HCT116 (cell line): Measurements from ENCODE around the gene CMIP. TPM values are rescaled to one million over a fixed set of nuclear protein-coding genes. Genes with fewer than 3 reads are reported as not detected.

Source experiments
- ATAC-seq: fragments of 200-7000 bp; cut with Tn5 transposase; 2 replicates; pipeline ENCODE4 v1.9.1; 2020; ENCODE audit warnings: mild to moderate bottlenecking, moderate library complexity
- BruUV-seq: library from RNA; stranded (reverse); fragments of 400-500 nt; replicated peaks from 2 replicates; lab custom pipeline; 2021; lab: Mats Ljungman, UMichigan
- CTCF ChIA-PET: fragments of 300-600 bp; sonication (Branson Sonifier 250); formaldehyde crosslinking; loops from one replicate; lab custom pipeline; 2021; ENCODE audit warnings: antibody characterized with exemption; lab: Charles Lee
- POLR2A ChIA-PET: fragments of 300-600, 350-600 bp; sonication (Branson Sonifier 250); formaldehyde crosslinking; loops from one replicate; lab custom pipeline; 2021; ENCODE audit warnings: antibody characterized with exemption; lab: Charles Lee
- RAD21 ChIA-PET, 2 experiments: fragments of 300-600 bp; sonication (Branson Sonifier 250); formaldehyde crosslinking; loops; one replicate each; lab custom pipeline; 2023; ENCODE audit warnings: low total read pairs in 2 of 2; ENCODE audit not compliant: uncharacterized antibody in 2 of 2, unreplicated experiment in 2 of 2, low non-redundant PET in 1 of 2; lab: Charles Lee
- DNase-seq: peaks from one replicate; pipeline ENCODE4 v3.0.0-alpha.2; 2010; ENCODE audit warnings: low read depth, low spot score
- H2AFZ ChIP-seq: fragments of 200-600 bp; shearing (Covaris generic), sonication (generic); 2 replicates; pipeline ENCODE4 v1.6.1; 2017; ENCODE audit warnings: low read depth, mixed run types, mixed read lengths, antibody characterized with exemption, low read length; ENCODE audit not compliant: poor library complexity, severe bottlenecking
- H3K27ac ChIP-seq: 2 replicates; pipeline ENCODE4 v1.5.1; 2012; ENCODE audit warnings: low read depth, low read length
- H3K27me3 ChIP-seq: fragments of 200-600 bp; sonication (generic); 2 replicates; pipeline ENCODE4 v1.6.1; 2016; ENCODE audit warnings: mixed run types, low read length, mixed read lengths; ENCODE audit not compliant: insufficient read depth
- H3K36me3 ChIP-seq, 2 experiments: fragments of 200-500 bp in 1 of 2; fragments of 200-600 bp in 1 of 2; sonication (Bioruptor generic) in 1 of 2; sonication (generic) in 1 of 2; 2 replicates each; pipeline versions ENCODE4 v1.5.1 to v1.6.1; 2014 to 2016; ENCODE audit warnings: low read length in 2 of 2, inconsistent platforms in 1 of 2, mixed read lengths in 1 of 2, mixed run types in 1 of 2; ENCODE audit not compliant: insufficient read depth in 2 of 2, control insufficient read depth in 1 of 2
- H3K4me1 ChIP-seq, 2 experiments: fragments of 200-600 bp in 1 of 2; sonication (generic) in 1 of 2; 2 replicates each; pipeline versions ENCODE4 v1.5.1 to v1.6.1; 2012 to 2017; ENCODE audit warnings: low read length in 2 of 2, inconsistent platforms in 1 of 2, mild to moderate bottlenecking in 1 of 2, mixed read lengths in 1 of 2, mixed run types in 1 of 2, moderate library complexity in 1 of 2; ENCODE audit not compliant: insufficient read depth in 2 of 2, control insufficient read depth in 1 of 2
- H3K4me2 ChIP-seq: fragments of 200-600 bp; sonication (generic); 2 replicates; pipeline ENCODE4 v1.6.1; 2017; ENCODE audit warnings: mixed run types, low read length, mixed read lengths
- H3K4me3 ChIP-seq, 2 experiments: fragments of 200-600 bp in 1 of 2; sonication (generic) in 1 of 2; replicated peaks in 1 of 2; 2 replicates each; pipeline ENCODE4 v1.5.1; 2011 to 2016; ENCODE audit warnings: low read length in 2 of 2, control low read depth in 1 of 2, low read depth in 1 of 2, mild to moderate bottlenecking in 1 of 2, mixed read lengths in 1 of 2, mixed run types in 1 of 2
- H3K79me2 ChIP-seq: fragments of 200-600 bp; sonication (generic); 2 replicates; pipeline ENCODE4 v1.6.1; 2017; ENCODE audit warnings: mild to moderate bottlenecking, mixed run types, low read length, moderate library complexity, mixed read lengths; ENCODE audit not compliant: insufficient read depth
- H3K9ac ChIP-seq: fragments of 200-600 bp; sonication (generic); 2 replicates; pipeline ENCODE4 v1.6.1; 2016; ENCODE audit warnings: low read length, mixed read lengths
- H3K9me2 ChIP-seq: fragments of 200-600 bp; sonication (generic), shearing (Covaris generic); 2 replicates; pipeline ENCODE4 v1.6.1; 2017; ENCODE audit warnings: mixed run types, mild to moderate bottlenecking, moderate library complexity; ENCODE audit not compliant: insufficient read depth
- H3K9me3 ChIP-seq, 2 experiments: fragments of 200-500 bp in 1 of 2; fragments of 200-600 bp in 1 of 2; sonication (Bioruptor generic) in 1 of 2; sonication (generic) in 1 of 2; 2 replicates each; pipeline ENCODE4 v1.6.1; 2014 to 2017; ENCODE audit warnings: low read length in 2 of 2, mixed read lengths in 2 of 2, inconsistent platforms in 1 of 2, low read depth in 1 of 2, mild to moderate bottlenecking in 1 of 2, mixed run types in 1 of 2, moderate library complexity in 1 of 2; ENCODE audit not compliant: control insufficient read depth in 1 of 2, insufficient read depth in 1 of 2
- H4K20me1 ChIP-seq: fragments of 200-600 bp; sonication (generic), shearing (Covaris generic); 2 replicates; pipeline ENCODE4 v1.6.1; 2017; ENCODE audit warnings: mixed run types, mild to moderate bottlenecking, moderate library complexity; ENCODE audit not compliant: insufficient read depth
- CEBPB ChIP-seq: IDR thresholded peaks from 2 replicates; pipeline ENCODE4 v1.6.1; 2012; ENCODE audit warnings: low read depth
- EGR1 ChIP-seq: IDR thresholded peaks from 2 replicates; pipeline ENCODE4 v1.6.1; 2012; ENCODE audit warnings: low read depth
- ELF1 ChIP-seq: IDR thresholded peaks from 2 replicates; pipeline ENCODE4 v1.6.1; 2012; ENCODE audit warnings: low read depth, borderline replicate concordance
- EZH2 ChIP-seq: fragments of 200-600 bp; sonication (generic); IDR thresholded peaks from 2 replicates; pipeline ENCODE4 v1.6.1; 2017; ENCODE audit warnings: antibody characterized with exemption, mixed run types
- EZH2phosphoT487 ChIP-seq: fragments of 200-600 bp; IDR thresholded peaks from 2 replicates; pipeline ENCODE4 v1.6.1; 2018; ENCODE audit warnings: antibody characterized with exemption, borderline replicate concordance
- JUND ChIP-seq: IDR thresholded peaks from 2 replicates; pipeline ENCODE4 v1.6.1; 2012
- POLR2A ChIP-seq: IDR thresholded peaks from 2 replicates; pipeline ENCODE4 v1.7.0; 2011; ENCODE audit warnings: borderline replicate concordance; ENCODE audit not compliant: insufficient read depth, insufficient read length; ENCODE audit errors: extremely low read depth
- REST ChIP-seq: IDR thresholded peaks from 2 replicates; pipeline ENCODE4 v1.6.1; 2012; ENCODE audit warnings: low read depth
- SIN3A ChIP-seq: IDR thresholded peaks from 2 replicates; pipeline ENCODE4 v1.6.1; 2012; ENCODE audit warnings: low read depth
- SP1 ChIP-seq: IDR thresholded peaks from 2 replicates; pipeline ENCODE4 v1.6.1; 2012; ENCODE audit warnings: low read depth
- TCF7L2 ChIP-seq: IDR thresholded peaks from 2 replicates; pipeline ENCODE4 v1.7.0; 2011; ENCODE audit warnings: borderline replicate concordance, inconsistent platforms; ENCODE audit not compliant: insufficient read depth, insufficient read length; ENCODE audit errors: extremely low read depth
- intact Hi-C: fragments of 100-400 bp; cut with micrococcal nuclease; formaldehyde crosslinking; loops from 2 replicates; pipeline ENCODE4 v1.10.0; 2022
- total RNA-seq: library from RNA; stranded (reverse); gene quantifications from one replicate; pipeline ENCODE4 v1.2.1, GENCODE V29; 2021; ENCODE audit not compliant: unreplicated experiment
- TF ChIP-seq, protein P1 (sequence below), 3 experiments: fragments of 200-600 bp in 1 of 3; sonication (generic) in 1 of 3; IDR thresholded peaks in 2 of 3; conservative IDR thresholded peaks in 1 of 3; 2 replicates each; pipeline ENCODE4 v1.5.1; 2012 to 2017; ENCODE audit warnings: low read depth in 2 of 3, low read length in 2 of 3, antibody characterized with exemption in 1 of 3, borderline replicate concordance in 1 of 3, control low read depth in 1 of 3, mild to moderate bottlenecking in 1 of 3, mixed read lengths in 1 of 3, mixed run types in 1 of 3, moderate library complexity in 1 of 3; ENCODE audit not compliant: insufficient read depth in 1 of 3

CMIP gene
- total RNA-seq, 1 experiment from 2014 or later: 64.6 TPM

GRCh38 chr16:81547194-81547938 lies 102.8 kb downstream of the CMIP start:
- no peak overlapping the region for H3K9ac ChIP-seq
- ChIA-PET CTCF (no interaction called here), RAD21 (no interaction called here)

DNA sequence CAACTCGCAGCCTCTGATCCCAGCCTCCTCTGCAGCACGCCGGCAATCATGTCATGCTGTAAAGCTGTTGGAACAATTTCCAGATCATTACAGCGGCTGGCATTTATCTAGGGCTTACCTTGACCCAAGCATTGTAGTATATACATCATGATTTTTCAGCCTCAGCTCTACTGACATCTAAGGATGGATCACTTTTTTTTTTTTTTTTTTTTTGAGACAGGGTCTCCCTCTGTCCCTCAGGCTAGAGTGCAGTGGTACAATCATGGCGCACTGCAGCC lies 103.3 kb downstream of the CMIP start:
- peaks cover 6% of the 10 kb centered on the region; the same call in 1 of the 2 replicates for H4K20me1 ChIP-seq
- TF ChIP-seq SP1 (no peak), EZH2phosphoT487 (no peak), CEBPB (no peak), EZH2 (no peak), TCF7L2 (no peak), REST (no peak), SIN3A (no peak), POLR2A (no peak), ELF1 (no peak)
- TF ChIP-seq, protein P1, sequence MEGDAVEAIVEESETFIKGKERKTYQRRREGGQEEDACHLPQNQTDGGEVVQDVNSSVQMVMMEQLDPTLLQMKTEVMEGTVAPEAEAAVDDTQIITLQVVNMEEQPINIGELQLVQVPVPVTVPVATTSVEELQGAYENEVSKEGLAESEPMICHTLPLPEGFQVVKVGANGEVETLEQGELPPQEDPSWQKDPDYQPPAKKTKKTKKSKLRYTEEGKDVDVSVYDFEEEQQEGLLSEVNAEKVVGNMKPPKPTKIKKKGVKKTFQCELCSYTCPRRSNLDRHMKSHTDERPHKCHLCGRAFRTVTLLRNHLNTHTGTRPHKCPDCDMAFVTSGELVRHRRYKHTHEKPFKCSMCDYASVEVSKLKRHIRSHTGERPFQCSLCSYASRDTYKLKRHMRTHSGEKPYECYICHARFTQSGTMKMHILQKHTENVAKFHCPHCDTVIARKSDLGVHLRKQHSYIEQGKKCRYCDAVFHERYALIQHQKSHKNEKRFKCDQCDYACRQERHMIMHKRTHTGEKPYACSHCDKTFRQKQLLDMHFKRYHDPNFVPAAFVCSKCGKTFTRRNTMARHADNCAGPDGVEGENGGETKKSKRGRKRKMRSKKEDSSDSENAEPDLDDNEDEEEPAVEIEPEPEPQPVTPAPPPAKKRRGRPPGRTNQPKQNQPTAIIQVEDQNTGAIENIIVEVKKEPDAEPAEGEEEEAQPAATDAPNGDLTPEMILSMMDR (IDR thresholded peaks at IDR 0.05 in 2 of 3, conservative IDR thresholded peaks at IDR 0.05 in 1 of 3; ENCODE audit: borderline replicate concordance in 1 of 3, insufficient read depth in 1 of 3, low read depth in 2 of 3, low read length in 2 of 3): no peak

More at GRCh38 chr16:81547194-81547938, 102.8 kb downstream of the CMIP start:
- Histone ChIP-seq H3K27ac (no peak overlapping the region), H2AFZ (no peak overlapping the region), H3K4me2 (no peak overlapping the region), H3K9me3 (no peaks in the 10 kb centered on the region), H3K9me2 (no peaks in the 10 kb centered on the region), H3K36me3 (no peaks in the 10 kb centered on the region), H3K4me1 (peaks cover 0 to 46% of the 10 kb centered on the region in 2 experiments; a peak in 2 of 4 replicates), H4K20me1 (peaks cover 6% of the 10 kb centered on the region; the same call in 1 of the 2 replicates), H3K79me2 (peaks cover 99% of the 10 kb centered on the region), H3K4me3 (no peak overlapping the region), H3K27me3 (no peaks in the 10 kb centered on the region)
- no TSS peak for BruUV-seq
- DNase-seq (no peak), ATAC-seq (no peak)
- TF ChIP-seq EGR1: no peak
- no peak for TF ChIP-seq JUND
- TF ChIP-seq ELF1: no peak
- no peak for TF ChIP-seq EZH2phosphoT487
- intact Hi-C loops: no loop called here
- POLR2A ChIA-PET: no interaction called here

More for the DNA sequence above, 103.3 kb downstream of the CMIP start:
- Histone ChIP-seq H3K9me3 (no peaks in the 10 kb centered on the region), H3K27ac (no peak overlapping the region), H3K27me3 (no peaks in the 10 kb centered on the region), H3K79me2 (peaks cover 99% of the 10 kb centered on the region), H3K9ac (no peak overlapping the region), H3K9me2 (no peaks in the 10 kb centered on the region), H3K4me3 (no peak overlapping the region), H3K36me3 (no peaks in the 10 kb centered on the region), H3K4me1 (peaks cover 3 to 49% of the 10 kb centered on the region in 2 experiments; a peak in 3 of 4 replicates), H3K4me2 (no peak overlapping the region), H2AFZ (no peak overlapping the region)
- ChIA-PET RAD21 (no interaction called here), POLR2A (no interaction called here), CTCF (no interaction called here)
- no TSS peak for BruUV-seq
- ATAC-seq (no peak), DNase-seq (no peak)
- intact Hi-C loops: no loop called here
